ENCODE results near the gene ANKRD17. TPM values are rescaled to one million over a fixed set of nuclear protein-coding genes. Genes with fewer than 3 reads are reported as not detected.

ANKRD17 gene
- total RNA-seq, 1 experiment from 2014 or later, result 62.1 TPM

DNA sequence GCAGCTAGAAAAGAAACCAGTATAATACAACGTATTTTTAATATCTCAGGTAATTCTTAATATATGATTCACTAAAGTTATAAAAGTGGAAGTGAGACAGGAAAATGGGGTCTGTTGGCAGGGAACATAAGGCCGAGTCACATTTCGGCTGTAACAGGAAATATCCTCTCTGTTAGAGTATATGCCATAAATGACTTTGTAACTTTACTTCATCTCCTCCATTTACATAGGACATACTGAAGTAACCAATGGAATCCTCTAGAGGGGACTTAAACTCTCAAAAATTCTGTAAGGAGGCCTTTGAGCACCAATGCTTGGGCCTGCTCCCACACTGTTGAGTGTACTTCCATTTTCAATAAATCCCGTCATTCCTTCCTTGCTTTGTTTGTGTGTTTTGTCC is 71.3 kb downstream of the ANKRD17 start:
- Histone ChIP-seq H3K79me2 (ENCODE audit: insufficient read depth, low read length) (peaks cover 100% of the 10 kb centered on the region), H3K9me3 (ENCODE audit: control insufficient read depth in 1 of 2, insufficient read depth in 1 of 2, low read depth in 1 of 2, low read length in 2 of 2) (no peaks in the 10 kb centered on the region), H3K4me1 (ENCODE audit: control insufficient read depth in 1 of 2, insufficient read depth in 2 of 2, low read length in 2 of 2) (no peaks in the 10 kb centered on the region), H3K27ac (ENCODE audit: low read depth, low read length) (no peak overlapping the region), H3K4me3 (replicated peaks in 1 of 2; ENCODE audit: low read depth in 1 of 2, low read length in 2 of 2) (no peak overlapping the region), H3K4me2 (ENCODE audit: low read length) (no peak overlapping the region), H2AFZ (ENCODE audit: low read depth, low read length, poor library complexity, severe bottlenecking) (no peak overlapping the region), H4K20me1 (ENCODE audit: insufficient read depth) (peaks cover 30% of the 10 kb centered on the region; the same call in 1 of the 2 replicates), H3K27me3 (ENCODE audit: insufficient read depth, low read length) (no peaks in the 10 kb centered on the region), H3K9ac (ENCODE audit: low read length) (no peak overlapping the region), H3K9me2 (ENCODE audit: insufficient read depth) (no peaks in the 10 kb centered on the region), H3K36me3 (ENCODE audit: control insufficient read depth in 1 of 2, insufficient read depth in 2 of 2, low read length in 2 of 2) (no peaks in the 10 kb centered on the region)
- ATAC-seq (peak; percentile 34; the same call in 1 of the 2 replicates), DNase-seq (ENCODE audit: low read depth, low spot score) (no peak)
- ChIA-PET RAD21 (ENCODE audit: low non-redundant PET in 1 of 2, low total read pairs in 2 of 2, uncharacterized antibody in 2 of 2, unreplicated experiment in 2 of 2) (no interaction called here), POLR2A (no interaction called here), CTCF (no interaction called here)
- TF ChIP-seq EZH2 (IDR thresholded peaks at IDR 0.05), result no peak
- no peak for TF ChIP-seq CBX3 (IDR thresholded peaks at IDR 0.05; ENCODE audit: low read depth)
- TF ChIP-seq RAD21 (IDR thresholded peaks at IDR 0.05; ENCODE audit: low read depth), result no peak
- TF ChIP-seq, protein P1, sequence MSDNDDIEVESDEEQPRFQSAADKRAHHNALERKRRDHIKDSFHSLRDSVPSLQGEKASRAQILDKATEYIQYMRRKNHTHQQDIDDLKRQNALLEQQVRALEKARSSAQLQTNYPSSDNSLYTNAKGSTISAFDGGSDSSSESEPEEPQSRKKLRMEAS (IDR thresholded peaks at IDR 0.05), result no peak
- no peak for TF ChIP-seq ZNF274 (IDR thresholded peaks at IDR 0.05; ENCODE audit: low read depth, low read length)
- no peak for TF ChIP-seq FOSL1 (IDR thresholded peaks at IDR 0.05; ENCODE audit: low read depth)
- TF ChIP-seq POLR2A (IDR thresholded peaks at IDR 0.05; ENCODE audit: borderline replicate concordance, extremely low read depth, insufficient read depth, insufficient read length), result no peak
- TF ChIP-seq, protein P2, sequence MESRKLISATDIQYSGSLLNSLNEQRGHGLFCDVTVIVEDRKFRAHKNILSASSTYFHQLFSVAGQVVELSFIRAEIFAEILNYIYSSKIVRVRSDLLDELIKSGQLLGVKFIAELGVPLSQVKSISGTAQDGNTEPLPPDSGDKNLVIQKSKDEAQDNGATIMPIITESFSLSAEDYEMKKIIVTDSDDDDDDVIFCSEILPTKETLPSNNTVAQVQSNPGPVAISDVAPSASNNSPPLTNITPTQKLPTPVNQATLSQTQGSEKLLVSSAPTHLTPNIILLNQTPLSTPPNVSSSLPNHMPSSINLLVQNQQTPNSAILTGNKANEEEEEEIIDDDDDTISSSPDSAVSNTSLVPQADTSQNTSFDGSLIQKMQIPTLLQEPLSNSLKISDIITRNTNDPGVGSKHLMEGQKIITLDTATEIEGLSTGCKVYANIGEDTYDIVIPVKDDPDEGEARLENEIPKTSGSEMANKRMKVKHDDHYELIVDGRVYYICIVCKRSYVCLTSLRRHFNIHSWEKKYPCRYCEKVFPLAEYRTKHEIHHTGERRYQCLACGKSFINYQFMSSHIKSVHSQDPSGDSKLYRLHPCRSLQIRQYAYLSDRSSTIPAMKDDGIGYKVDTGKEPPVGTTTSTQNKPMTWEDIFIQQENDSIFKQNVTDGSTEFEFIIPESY (IDR thresholded peaks at IDR 0.05; ENCODE audit: extremely low read depth, insufficient replicate concordance, low read length), result no peak
- no peak for TF ChIP-seq ZFX (IDR thresholded peaks at IDR 0.05)
- TF ChIP-seq EGR1 (IDR thresholded peaks at IDR 0.05; ENCODE audit: low read depth), result no peak
- no peak for TF ChIP-seq SRF (IDR thresholded peaks at IDR 0.05; ENCODE audit: low read depth)
- TF ChIP-seq, protein P3, sequence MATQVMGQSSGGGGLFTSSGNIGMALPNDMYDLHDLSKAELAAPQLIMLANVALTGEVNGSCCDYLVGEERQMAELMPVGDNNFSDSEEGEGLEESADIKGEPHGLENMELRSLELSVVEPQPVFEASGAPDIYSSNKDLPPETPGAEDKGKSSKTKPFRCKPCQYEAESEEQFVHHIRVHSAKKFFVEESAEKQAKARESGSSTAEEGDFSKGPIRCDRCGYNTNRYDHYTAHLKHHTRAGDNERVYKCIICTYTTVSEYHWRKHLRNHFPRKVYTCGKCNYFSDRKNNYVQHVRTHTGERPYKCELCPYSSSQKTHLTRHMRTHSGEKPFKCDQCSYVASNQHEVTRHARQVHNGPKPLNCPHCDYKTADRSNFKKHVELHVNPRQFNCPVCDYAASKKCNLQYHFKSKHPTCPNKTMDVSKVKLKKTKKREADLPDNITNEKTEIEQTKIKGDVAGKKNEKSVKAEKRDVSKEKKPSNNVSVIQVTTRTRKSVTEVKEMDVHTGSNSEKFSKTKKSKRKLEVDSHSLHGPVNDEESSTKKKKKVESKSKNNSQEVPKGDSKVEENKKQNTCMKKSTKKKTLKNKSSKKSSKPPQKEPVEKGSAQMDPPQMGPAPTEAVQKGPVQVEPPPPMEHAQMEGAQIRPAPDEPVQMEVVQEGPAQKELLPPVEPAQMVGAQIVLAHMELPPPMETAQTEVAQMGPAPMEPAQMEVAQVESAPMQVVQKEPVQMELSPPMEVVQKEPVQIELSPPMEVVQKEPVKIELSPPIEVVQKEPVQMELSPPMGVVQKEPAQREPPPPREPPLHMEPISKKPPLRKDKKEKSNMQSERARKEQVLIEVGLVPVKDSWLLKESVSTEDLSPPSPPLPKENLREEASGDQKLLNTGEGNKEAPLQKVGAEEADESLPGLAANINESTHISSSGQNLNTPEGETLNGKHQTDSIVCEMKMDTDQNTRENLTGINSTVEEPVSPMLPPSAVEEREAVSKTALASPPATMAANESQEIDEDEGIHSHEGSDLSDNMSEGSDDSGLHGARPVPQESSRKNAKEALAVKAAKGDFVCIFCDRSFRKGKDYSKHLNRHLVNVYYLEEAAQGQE (IDR thresholded peaks at IDR 0.05; ENCODE audit: low read depth), result no peak
- TF ChIP-seq, protein P4, sequence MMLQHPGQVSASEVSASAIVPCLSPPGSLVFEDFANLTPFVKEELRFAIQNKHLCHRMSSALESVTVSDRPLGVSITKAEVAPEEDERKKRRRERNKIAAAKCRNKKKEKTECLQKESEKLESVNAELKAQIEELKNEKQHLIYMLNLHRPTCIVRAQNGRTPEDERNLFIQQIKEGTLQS (IDR thresholded peaks at IDR 0.05), result no peak
- TF ChIP-seq SIN3A (IDR thresholded peaks at IDR 0.05; ENCODE audit: low read depth), result no peak
- no peak for TF ChIP-seq ELF1 (IDR thresholded peaks at IDR 0.05; ENCODE audit: borderline replicate concordance, low read depth)
- no peak for TF ChIP-seq SP1 (IDR thresholded peaks at IDR 0.05; ENCODE audit: low read depth)
- no peak for TF ChIP-seq POLR2AphosphoS5 (IDR thresholded peaks at IDR 0.05; ENCODE audit: low read depth, low read length)
- no peak for TF ChIP-seq JUND (IDR thresholded peaks at IDR 0.05)
- intact Hi-C loops (cut with micrococcal nuclease), result no loop called here
- no TSS peak for BruUV-seq (replicated peaks)
